ENCODE measurements around the gene TBL1X.

Gene TBL1X

GRCh38 chrX:9577555-9577954, 112.7 kb downstream of the TBL1X start:
- no peak overlapping the region for H3K4me3 ChIP-seq (ENCODE audit: low read depth, low read length)
- TF ChIP-seq CTCF (conservative IDR thresholded peaks at IDR 0.05; ENCODE audit: low read depth, low read length), result no peak
- DNase-seq (ENCODE audit: low read depth), result no peak

GRCh38 chrX:9578083-9578779, 113.4 kb downstream of the TBL1X start:
- DNase-seq (ENCODE audit: low read depth), result no peak
- no peak overlapping the region for H3K4me3 ChIP-seq (ENCODE audit: low read depth, low read length)
- no peak for TF ChIP-seq CTCF (conservative IDR thresholded peaks at IDR 0.05; ENCODE audit: low read depth, low read length)

GRCh38 chrX:9581771-9582385, 117.0 kb downstream of the TBL1X start:
- DNase-seq (ENCODE audit: low read depth), result peak; percentile 18
- no peak for TF ChIP-seq CTCF (conservative IDR thresholded peaks at IDR 0.05; ENCODE audit: low read depth, low read length)
- H3K4me3 ChIP-seq (ENCODE audit: low read depth, low read length), result no peak overlapping the region

- no peak for TF ChIP-seq CTCF (conservative IDR thresholded peaks at IDR 0.05; ENCODE audit: low read depth, low read length)
- DNase-seq (ENCODE audit: low read depth), result no peak
- no peak overlapping the region for H3K4me3 ChIP-seq (ENCODE audit: low read depth, low read length)
Observed at GRCh38 chrX:9582956-9583355, 118.1 kb downstream of the TBL1X start.

- no peak for DNase-seq (ENCODE audit: low read depth)
- TF ChIP-seq CTCF (conservative IDR thresholded peaks at IDR 0.05; ENCODE audit: low read depth, low read length), result no peak
- H3K4me3 ChIP-seq (ENCODE audit: low read depth, low read length), result no peak overlapping the region
Observed at GRCh38 chrX:9586992-9587392, 122.1 kb downstream of the TBL1X start.

- no peak for TF ChIP-seq CTCF (conservative IDR thresholded peaks at IDR 0.05; ENCODE audit: low read depth, low read length)
- peak; percentile 24 for DNase-seq (ENCODE audit: low read depth)
- no peak overlapping the region for H3K4me3 ChIP-seq (ENCODE audit: low read depth, low read length)
Observed at GRCh38 chrX:9587642-9588041, 122.8 kb downstream of the TBL1X start.

GRCh38 chrX:9591496-9591895, 126.6 kb downstream of the TBL1X start:
- TF ChIP-seq CTCF (conservative IDR thresholded peaks at IDR 0.05; ENCODE audit: low read depth, low read length), result no peak
- DNase-seq (ENCODE audit: low read depth), result no peak
- H3K4me3 ChIP-seq (ENCODE audit: low read depth, low read length), result no peak overlapping the region

All from choroid plexus epithelial cell (primary cell).